ENCODE results near the gene HACD2.

Gene HACD2

DNA sequence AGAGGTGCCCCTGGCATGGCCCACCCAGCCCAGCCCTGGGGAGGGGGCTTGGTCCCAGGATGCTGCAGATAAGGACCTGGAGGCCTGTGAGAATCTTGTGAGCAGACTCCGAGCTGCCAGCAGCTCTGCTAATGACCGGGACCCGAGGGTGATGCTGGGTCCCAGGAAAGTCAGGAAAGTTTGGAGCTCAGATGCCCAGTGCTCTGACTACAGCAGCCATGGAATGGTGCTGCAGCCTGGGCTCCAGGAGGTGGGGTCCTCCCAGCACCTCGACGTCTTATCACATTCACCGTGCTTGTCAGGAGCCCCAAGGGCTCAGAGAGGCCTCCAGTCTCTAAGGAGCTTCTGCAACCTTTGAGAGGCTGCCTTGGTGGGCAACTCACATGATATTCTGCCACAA lies 101.7 kb downstream of the HACD2 start:
- no peaks in the 10 kb centered on the region for H3K9me3 ChIP-seq (replicated peaks; ENCODE audit: insufficient read depth, low read length)
- H3K9ac ChIP-seq (ENCODE audit: low read length), result no peak overlapping the region
- no peak overlapping the region for H3K4me2 ChIP-seq (ENCODE audit: low read depth, low read length)
- no peaks in the 10 kb centered on the region for H3K36me3 ChIP-seq (replicated peaks; ENCODE audit: insufficient read depth, low read length)
- H3K27ac ChIP-seq (ENCODE audit: low read length), result no peak overlapping the region
- no peak overlapping the region for H2AFZ ChIP-seq (ENCODE audit: low read length)
- H3K4me1 ChIP-seq (ENCODE audit: low read length), result peaks cover 11% of the 10 kb centered on the region
- H3F3A ChIP-seq (ENCODE audit: insufficient read depth, low read length), result 0 out of 2 replicates have a peak, but pooled peaks cover 3% of the 10 kb centered on the region
- no peaks in the 10 kb centered on the region for H4K20me1 ChIP-seq (ENCODE audit: insufficient read depth, low read length)
- DNase-seq, result no peak
- no peak overlapping the region for H3K4me3 ChIP-seq (ENCODE audit: low read length)
- H3K27me3 ChIP-seq (replicated peaks; ENCODE audit: insufficient read depth, low read length), result no peaks in the 10 kb centered on the region
- H3K9me2 ChIP-seq (replicated peaks; ENCODE audit: insufficient read depth, low read length), result no peaks in the 10 kb centered on the region
- TF ChIP-seq, protein P1, sequence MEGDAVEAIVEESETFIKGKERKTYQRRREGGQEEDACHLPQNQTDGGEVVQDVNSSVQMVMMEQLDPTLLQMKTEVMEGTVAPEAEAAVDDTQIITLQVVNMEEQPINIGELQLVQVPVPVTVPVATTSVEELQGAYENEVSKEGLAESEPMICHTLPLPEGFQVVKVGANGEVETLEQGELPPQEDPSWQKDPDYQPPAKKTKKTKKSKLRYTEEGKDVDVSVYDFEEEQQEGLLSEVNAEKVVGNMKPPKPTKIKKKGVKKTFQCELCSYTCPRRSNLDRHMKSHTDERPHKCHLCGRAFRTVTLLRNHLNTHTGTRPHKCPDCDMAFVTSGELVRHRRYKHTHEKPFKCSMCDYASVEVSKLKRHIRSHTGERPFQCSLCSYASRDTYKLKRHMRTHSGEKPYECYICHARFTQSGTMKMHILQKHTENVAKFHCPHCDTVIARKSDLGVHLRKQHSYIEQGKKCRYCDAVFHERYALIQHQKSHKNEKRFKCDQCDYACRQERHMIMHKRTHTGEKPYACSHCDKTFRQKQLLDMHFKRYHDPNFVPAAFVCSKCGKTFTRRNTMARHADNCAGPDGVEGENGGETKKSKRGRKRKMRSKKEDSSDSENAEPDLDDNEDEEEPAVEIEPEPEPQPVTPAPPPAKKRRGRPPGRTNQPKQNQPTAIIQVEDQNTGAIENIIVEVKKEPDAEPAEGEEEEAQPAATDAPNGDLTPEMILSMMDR (IDR thresholded peaks at IDR 0.05; ENCODE audit: low read length), result no peak
- no peak for TF ChIP-seq EZH2 (optimal IDR thresholded peaks at IDR 0.05; ENCODE audit: low read depth, low read length)
- TF ChIP-seq EZH2phosphoT487 (IDR thresholded peaks at IDR 0.05; ENCODE audit: low read length), result no peak
- H3K79me2 ChIP-seq (ENCODE audit: low read length), result no peaks in the 10 kb centered on the region

DNA sequence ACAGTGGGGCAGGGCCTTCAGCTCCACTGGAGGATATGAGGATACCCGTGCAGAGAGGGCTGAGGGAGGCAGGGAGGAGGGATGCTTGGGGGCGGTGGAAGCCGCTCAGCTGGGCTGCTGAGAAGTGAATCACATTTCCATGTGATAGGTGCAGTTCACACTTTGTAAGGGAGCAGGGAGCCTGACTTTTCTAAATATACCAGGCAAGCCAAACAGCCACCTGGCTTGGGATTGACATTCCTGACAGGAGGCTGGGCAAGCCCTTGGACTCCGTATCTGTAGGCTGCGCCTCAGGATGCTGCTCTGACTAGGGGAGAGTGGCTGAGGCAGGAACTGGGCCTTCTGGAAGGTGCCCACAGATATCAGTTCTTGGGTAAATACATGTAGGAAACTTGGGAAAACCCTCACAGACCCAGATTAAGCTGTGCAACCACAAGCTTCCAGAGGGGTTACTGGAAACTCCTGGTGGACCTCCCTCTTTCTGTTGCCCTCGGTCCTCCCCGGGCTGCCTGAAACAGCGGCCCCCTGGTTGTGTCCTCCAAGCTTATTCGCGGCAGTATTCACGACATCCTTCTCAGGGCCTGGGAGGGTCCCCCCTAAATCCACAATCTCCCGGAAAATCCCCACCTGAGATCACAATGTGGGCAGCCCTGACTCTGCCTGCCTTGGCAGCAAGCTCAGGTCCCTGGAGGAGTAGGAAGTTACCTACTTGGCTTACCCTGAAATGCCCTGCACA lies 103.0 kb downstream of the HACD2 start:
- no peaks in the 10 kb centered on the region for H3K27me3 ChIP-seq (replicated peaks; ENCODE audit: insufficient read depth, low read length)
- no peaks in the 10 kb centered on the region for H3K79me2 ChIP-seq (ENCODE audit: low read length)
- TF ChIP-seq EZH2 (optimal IDR thresholded peaks at IDR 0.05; ENCODE audit: low read depth, low read length), result no peak
- TF ChIP-seq, protein P1 (IDR thresholded peaks at IDR 0.05; ENCODE audit: low read length), result no peak
- no peak for TF ChIP-seq EZH2phosphoT487 (IDR thresholded peaks at IDR 0.05; ENCODE audit: low read length)
- peaks cover 24% of the 10 kb centered on the region for H3K4me1 ChIP-seq (ENCODE audit: low read length)
- no peak overlapping the region for H2AFZ ChIP-seq (ENCODE audit: low read length)
- no peak for DNase-seq
- no peak overlapping the region for H3K27ac ChIP-seq (ENCODE audit: low read length)
- no peak overlapping the region for H3K4me3 ChIP-seq (ENCODE audit: low read length)
- H3F3A ChIP-seq (ENCODE audit: insufficient read depth, low read length), result peaks cover 15% of the 10 kb centered on the region
- H3K36me3 ChIP-seq (replicated peaks; ENCODE audit: insufficient read depth, low read length), result no peaks in the 10 kb centered on the region
- H4K20me1 ChIP-seq (ENCODE audit: insufficient read depth, low read length), result no peaks in the 10 kb centered on the region
- no peak overlapping the region for H3K4me2 ChIP-seq (ENCODE audit: low read depth, low read length)
- H3K9me3 ChIP-seq (replicated peaks; ENCODE audit: insufficient read depth, low read length), result no peaks in the 10 kb centered on the region
- no peaks in the 10 kb centered on the region for H3K9me2 ChIP-seq (replicated peaks; ENCODE audit: insufficient read depth, low read length)
- no peak overlapping the region for H3K9ac ChIP-seq (ENCODE audit: low read length)

DNA sequence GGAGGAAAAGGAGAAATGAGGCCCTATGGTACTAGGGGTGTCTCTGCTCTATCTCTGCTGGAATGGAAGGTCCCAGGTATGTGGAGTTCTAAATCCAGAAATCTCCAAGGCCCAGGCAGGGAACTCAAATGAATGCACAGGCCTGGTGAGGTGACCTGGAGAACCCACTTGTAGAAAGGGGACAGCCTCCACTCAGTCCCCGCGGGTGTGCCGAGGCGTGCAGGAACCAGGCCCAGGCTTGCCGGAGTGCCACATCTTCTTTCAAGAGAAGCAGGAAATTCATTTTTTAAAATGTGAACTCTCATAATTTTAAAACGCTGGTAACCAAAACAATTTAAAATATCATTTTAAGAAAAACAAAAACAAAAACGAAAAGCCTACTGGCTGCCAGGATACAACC lies 103.8 kb downstream of the HACD2 start:
- Histone ChIP-seq H3K4me2 (ENCODE audit: low read depth, low read length) (no peak overlapping the region), H3K36me3 (replicated peaks; ENCODE audit: insufficient read depth, low read length) (no peaks in the 10 kb centered on the region), H3K9ac (ENCODE audit: low read length) (no peak overlapping the region), H3K4me3 (ENCODE audit: low read length) (no peak overlapping the region), H4K20me1 (ENCODE audit: insufficient read depth, low read length) (no peaks in the 10 kb centered on the region), H3K9me2 (replicated peaks; ENCODE audit: insufficient read depth, low read length) (no peaks in the 10 kb centered on the region), H3K79me2 (ENCODE audit: low read length) (no peaks in the 10 kb centered on the region), H3F3A (ENCODE audit: insufficient read depth, low read length) (peaks cover 17% of the 10 kb centered on the region), H3K4me1 (ENCODE audit: low read length) (peaks cover 28% of the 10 kb centered on the region), H3K27me3 (replicated peaks; ENCODE audit: insufficient read depth, low read length) (no peaks in the 10 kb centered on the region), H3K9me3 (replicated peaks; ENCODE audit: insufficient read depth, low read length) (no peaks in the 10 kb centered on the region), H2AFZ (ENCODE audit: low read length) (no peak overlapping the region), H3K27ac (ENCODE audit: low read length) (no peak overlapping the region)
- TF ChIP-seq, protein P1 (IDR thresholded peaks at IDR 0.05; ENCODE audit: low read length), result no peak
- TF ChIP-seq EZH2 (optimal IDR thresholded peaks at IDR 0.05; ENCODE audit: low read depth, low read length), result no peak
- TF ChIP-seq EZH2phosphoT487 (IDR thresholded peaks at IDR 0.05; ENCODE audit: low read length), result no peak
- no peak for DNase-seq
